Fibroblast of skin of scalp (primary cell): Measurements from ENCODE around the gene MSX1.

Source experiments
- DNase-seq: peaks from one replicate; pipeline ENCODE4 v3.0.0-alpha.2; 2013

The MSX1 gene

GRCh38 chr4:4841156-4841555, 18.3 kb upstream of the MSX1 start:
- no peak for DNase-seq

GRCh38 chr4:4842476-4843441, 16.7 kb upstream of the MSX1 start:
- no peak for DNase-seq

- DNase-seq = no peak
These were observed 15.7 kb upstream of the MSX1 start for GRCh38 chr4:4843635-4844291.

GRCh38 chr4:4845027-4845426, 14.4 kb upstream of the MSX1 start:
- no peak for DNase-seq

GRCh38 chr4:4847011-4847410, 12.5 kb upstream of the MSX1 start:
- DNase-seq = no peak

GRCh38 chr4:4848540-4848939, 10.9 kb upstream of the MSX1 start:
- DNase-seq = no peak

- no peak for DNase-seq
These were observed 10.4 kb upstream of the MSX1 start for GRCh38 chr4:4849106-4849505.

GRCh38 chr4:4849524-4850193, 9.8 kb upstream of the MSX1 start:
- no peak for DNase-seq

GRCh38 chr4:4851081-4851480, 8.4 kb upstream of the MSX1 start:
- no peak for DNase-seq

- no peak for DNase-seq
These were observed 7.6 kb upstream of the MSX1 start for GRCh38 chr4:4851906-4852305.

GRCh38 chr4:4852591-4853362, 6.7 kb upstream of the MSX1 start:
- peak; percentile 84 for DNase-seq

- DNase-seq = no peak
These were observed 6.1 kb upstream of the MSX1 start for GRCh38 chr4:4853371-4853823.

GRCh38 chr4:4853921-4854648, 5.4 kb upstream of the MSX1 start:
- DNase-seq = no peak

GRCh38 chr4:4854649-4855295, 4.7 kb upstream of the MSX1 start:
- DNase-seq = no peak

- DNase-seq = no peak
These were observed 4.0 kb upstream of the MSX1 start for GRCh38 chr4:4855301-4856070.

- DNase-seq = no peak
These were observed 3.1 kb upstream of the MSX1 start for GRCh38 chr4:4856071-4857000.

- no peak for DNase-seq
These were observed 2.3 kb upstream of the MSX1 start for GRCh38 chr4:4857001-4857808.

- DNase-seq = no peak
These were observed 1.5 kb upstream of the MSX1 start for GRCh38 chr4:4857809-4858508.
